ENCODE data around the gene ABLIM2.

ABLIM2 gene

GRCh38 chr4:8115916-8116315 lies 42.7 kb downstream of the ABLIM2 start:
- no peak for DNase-seq

- DNase-seq, result no peak
These were observed 43.5 kb downstream of the ABLIM2 start for GRCh38 chr4:8115203-8115520.

GRCh38 chr4:8114456-8115202 lies 44.0 kb downstream of the ABLIM2 start:
- no peak for DNase-seq

- DNase-seq, result no peak
These were observed 44.8 kb downstream of the ABLIM2 start for GRCh38 chr4:8113611-8114377.

GRCh38 chr4:8112672-8113071 lies 45.9 kb downstream of the ABLIM2 start:
- no peak for DNase-seq

- no peak for DNase-seq
These were observed 46.5 kb downstream of the ABLIM2 start for GRCh38 chr4:8112036-8112576.

GRCh38 chr4:8110071-8110986 lies 48.3 kb downstream of the ABLIM2 start:
- DNase-seq, result no peak

- no peak for DNase-seq
These were observed 49.1 kb downstream of the ABLIM2 start for GRCh38 chr4:8109406-8110065.

- no peak for DNase-seq
These were observed 49.6 kb downstream of the ABLIM2 start for GRCh38 chr4:8108991-8109390.

- no peak for DNase-seq
These were observed 50.4 kb downstream of the ABLIM2 start for GRCh38 chr4:8108261-8108660.

GRCh38 chr4:8107146-8107657 lies 51.4 kb downstream of the ABLIM2 start:
- DNase-seq, result no peak

- DNase-seq, result no peak
These were observed 52.1 kb downstream of the ABLIM2 start for GRCh38 chr4:8106451-8107025.

GRCh38 chr4:8105306-8106100 lies 53.1 kb downstream of the ABLIM2 start:
- no peak for DNase-seq

GRCh38 chr4:8104491-8105305 lies 53.9 kb downstream of the ABLIM2 start:
- no peak for DNase-seq

- no peak for DNase-seq
These were observed 54.9 kb downstream of the ABLIM2 start for GRCh38 chr4:8103421-8104390.

GRCh38 chr4:8102831-8103230 lies 55.8 kb downstream of the ABLIM2 start:
- no peak for DNase-seq

GRCh38 chr4:8102076-8102355 lies 56.6 kb downstream of the ABLIM2 start:
- no peak for DNase-seq

- DNase-seq, result no peak
These were observed 57.2 kb downstream of the ABLIM2 start for GRCh38 chr4:8101213-8102075.

Measured in DMS 273 treated with DMSO at 0.1 percent for 48 hours (cell line).